Parathyroid adenoma (tissue), 2 donors: ENCODE results near the gene NHLRC3.

Experiments
- H2AFZ ChIP-seq: fragments of 300-600 bp; sonication (generic); one replicate; pipeline ENCODE4 v1.7.0; 2017; ENCODE audit warnings: antibody characterized with exemption, mild to moderate bottlenecking
- H3K27ac ChIP-seq: fragments of 300-600 bp; sonication (generic); one replicate; pipeline ENCODE4 v1.7.0; 2017
- H3K27me3 ChIP-seq: fragments of 300-600 bp; sonication (generic); one replicate; pipeline ENCODE4 v1.7.0; 2017; ENCODE audit warnings: low read length; ENCODE audit not compliant: control insufficient read depth, insufficient read depth
- H3K36me3 ChIP-seq: fragments of 300-600 bp; sonication (generic); one replicate; pipeline ENCODE4 v1.7.0; 2017; ENCODE audit warnings: low read length; ENCODE audit not compliant: control insufficient read depth, insufficient read depth
- H3K4me1 ChIP-seq: fragments of 300-600 bp; sonication (generic); one replicate; pipeline ENCODE4 v1.7.0; 2017; ENCODE audit warnings: control low read depth
- H3K4me2 ChIP-seq: fragments of 300-600 bp; sonication (generic); one replicate; pipeline ENCODE4 v1.7.0; 2017; ENCODE audit warnings: low read length
- H3K4me3 ChIP-seq: fragments of 300-600 bp; sonication (generic); one replicate; pipeline ENCODE4 v1.7.0; 2017; ENCODE audit warnings: low read depth, low read length
- H3K79me2 ChIP-seq: fragments of 300-600 bp; sonication (generic); one replicate; pipeline ENCODE4 v1.7.0; 2017; ENCODE audit warnings: control low read depth
- H3K9ac ChIP-seq: fragments of 300-600 bp; sonication (generic); one replicate; pipeline ENCODE4 v1.7.0; 2017; ENCODE audit warnings: mild to moderate bottlenecking
- H3K9me3 ChIP-seq: fragments of 300-600 bp; sonication (generic); one replicate; pipeline ENCODE4 v1.7.0; 2017; ENCODE audit warnings: low read length; ENCODE audit not compliant: control insufficient read depth
- CTCF ChIP-seq: fragments of 300-600 bp; sonication (generic); IDR thresholded peaks from one replicate; pipeline ENCODE4 v1.7.0; 2017; ENCODE audit warnings: antibody characterized with exemption, mild to moderate bottlenecking
- donor health status: primary hyperparathyroidism.

Gene NHLRC3

GRCh38 chr13:39049274-39049673 is 11.0 kb downstream of the NHLRC3 start:
- H3K36me3 ChIP-seq, result no peaks in the 10 kb centered on the region
- H3K4me3 ChIP-seq, result no peak overlapping the region

GRCh38 chr13:39051157-39051556 is 12.9 kb downstream of the NHLRC3 start:
- H2AFZ ChIP-seq, result no peak overlapping the region

More at GRCh38 chr13:39049274-39049673, 11.0 kb downstream of the NHLRC3 start:
- no peaks in the 10 kb centered on the region for H3K27me3 ChIP-seq
- no peak overlapping the region for H3K4me2 ChIP-seq
- H3K27ac ChIP-seq, result no peak overlapping the region
- TF ChIP-seq CTCF, result no peak
- H3K79me2 ChIP-seq, result no peaks in the 10 kb centered on the region
- no peak overlapping the region for H3K9ac ChIP-seq
- no peaks in the 10 kb centered on the region for H3K9me3 ChIP-seq
- H2AFZ ChIP-seq, result no peak overlapping the region
- H3K4me1 ChIP-seq, result no peaks in the 10 kb centered on the region

GRCh38 chr13:39052944-39053343 is 14.7 kb downstream of the NHLRC3 start:
- H3K27ac ChIP-seq, result no peak overlapping the region
- H3K9me3 ChIP-seq, result no peaks in the 10 kb centered on the region
- H3K4me2 ChIP-seq, result no peak overlapping the region
- H2AFZ ChIP-seq, result no peak overlapping the region
- no peak overlapping the region for H3K9ac ChIP-seq
- no peaks in the 10 kb centered on the region for H3K36me3 ChIP-seq
- H3K79me2 ChIP-seq, result no peaks in the 10 kb centered on the region
- no peak for TF ChIP-seq CTCF
- no peaks in the 10 kb centered on the region for H3K27me3 ChIP-seq
- no peak overlapping the region for H3K4me3 ChIP-seq
- no peaks in the 10 kb centered on the region for H3K4me1 ChIP-seq

More at GRCh38 chr13:39051157-39051556, 12.9 kb downstream of the NHLRC3 start:
- H3K4me3 ChIP-seq, result no peak overlapping the region
- no peaks in the 10 kb centered on the region for H3K36me3 ChIP-seq
- H3K4me1 ChIP-seq, result no peaks in the 10 kb centered on the region
- H3K27ac ChIP-seq, result no peak overlapping the region
- no peaks in the 10 kb centered on the region for H3K79me2 ChIP-seq
- no peak overlapping the region for H3K4me2 ChIP-seq
- no peak for TF ChIP-seq CTCF
- no peaks in the 10 kb centered on the region for H3K9me3 ChIP-seq
- no peak overlapping the region for H3K9ac ChIP-seq
- H3K27me3 ChIP-seq, result no peaks in the 10 kb centered on the region

GRCh38 chr13:39054112-39054511 is 15.9 kb downstream of the NHLRC3 start:
- H3K27ac ChIP-seq, result no peak overlapping the region

More at GRCh38 chr13:39054112-39054511, 15.9 kb downstream of the NHLRC3 start:
- TF ChIP-seq CTCF, result no peak
- no peaks in the 10 kb centered on the region for H3K4me1 ChIP-seq
- H3K27me3 ChIP-seq, result no peaks in the 10 kb centered on the region
- no peak overlapping the region for H3K9ac ChIP-seq
- H3K9me3 ChIP-seq, result no peaks in the 10 kb centered on the region
- no peaks in the 10 kb centered on the region for H3K79me2 ChIP-seq
- H3K36me3 ChIP-seq, result no peaks in the 10 kb centered on the region
- no peak overlapping the region for H2AFZ ChIP-seq
- H3K4me3 ChIP-seq, result no peak overlapping the region
- no peak overlapping the region for H3K4me2 ChIP-seq
